Limb (tissue), 2 donors: ENCODE measurements around the gene ASB15.

Experiments
- DNase-seq, 2 donors: peaks; one replicate each; pipeline ENCODE4 v3.0.0-alpha.2; 2016; ENCODE audit errors: extremely low spot score in 2 of 2

Gene ASB15

GRCh38 chr7:123635551-123636359 lies 34.1 kb downstream of the ASB15 start:
- peak in 1 of 2 donors; percentile 38 for DNase-seq

DNA sequence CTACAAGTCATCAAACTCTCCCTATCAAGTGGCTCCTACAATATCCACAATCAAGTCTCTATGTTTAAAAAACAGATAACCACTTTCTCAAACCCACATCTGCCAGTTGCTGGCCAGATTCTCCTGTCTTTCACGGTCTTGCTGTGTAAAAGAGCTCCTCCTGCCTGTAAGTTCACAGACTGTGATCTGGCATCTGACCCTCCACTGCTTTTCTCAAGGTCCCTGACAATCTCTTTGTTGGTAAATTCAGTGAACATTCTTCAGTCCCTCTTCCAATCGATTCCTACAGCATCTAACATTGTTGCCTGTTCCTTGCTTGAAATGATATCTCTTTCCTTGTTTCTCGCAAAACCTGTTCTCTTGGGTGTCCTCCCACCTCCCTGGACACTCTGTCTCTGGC lies 35.6 kb downstream of the ASB15 start:
- DNase-seq, result no peak

GRCh38 chr7:123637878-123638277 lies 36.3 kb downstream of the ASB15 start:
- DNase-seq, result no peak

- no peak for DNase-seq
Observed at GRCh38 chr7:123639631-123640030, 38.0 kb downstream of the ASB15 start.

DNA sequence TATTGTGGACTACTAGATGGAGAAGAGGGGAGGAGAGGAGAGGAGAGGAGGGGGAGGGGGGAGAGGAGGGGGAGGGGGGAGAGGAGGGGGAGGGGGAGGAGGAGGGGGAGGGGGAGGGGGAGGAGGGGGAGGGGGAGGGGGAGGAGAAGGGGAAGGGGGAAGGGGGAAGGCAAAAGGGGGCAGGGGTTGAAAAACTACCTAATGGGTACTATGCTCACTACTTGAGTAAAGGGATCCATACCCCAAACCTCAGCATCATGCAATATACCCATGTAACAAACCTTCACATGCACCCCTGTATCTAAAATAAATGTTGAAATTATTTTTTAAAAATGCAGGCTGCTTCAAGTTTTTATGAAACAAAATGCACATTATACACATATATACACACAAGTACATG lies 39.0 kb downstream of the ASB15 start:
- no peak for DNase-seq

DNA sequence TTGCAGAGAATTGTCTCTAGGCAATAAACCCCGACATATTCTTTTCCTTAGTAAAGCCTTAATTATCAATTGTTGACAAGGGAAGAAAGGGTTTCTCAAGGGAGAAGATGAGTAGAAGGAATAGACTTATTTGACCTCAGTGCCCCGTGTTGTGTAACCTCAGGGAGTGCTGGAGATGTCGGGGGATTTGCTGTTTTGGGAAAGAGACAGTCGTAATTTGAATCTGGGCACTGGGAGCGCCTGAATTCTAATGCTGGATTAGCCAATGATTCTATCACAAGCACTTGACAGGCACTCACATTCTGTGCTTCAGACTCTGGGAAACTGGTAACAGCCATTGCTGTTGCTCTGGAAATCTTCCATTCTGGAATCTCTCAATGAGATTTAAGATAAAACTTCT lies 40.3 kb downstream of the ASB15 start:
- no peak for DNase-seq

GRCh38 chr7:123643495-123644441 lies 42.1 kb downstream of the ASB15 start:
- DNase-seq, result peak in 1 of 2 donors; percentile 16

- no peak for DNase-seq
Observed at GRCh38 chr7:123645516-123645915, 43.9 kb downstream of the ASB15 start.

DNA sequence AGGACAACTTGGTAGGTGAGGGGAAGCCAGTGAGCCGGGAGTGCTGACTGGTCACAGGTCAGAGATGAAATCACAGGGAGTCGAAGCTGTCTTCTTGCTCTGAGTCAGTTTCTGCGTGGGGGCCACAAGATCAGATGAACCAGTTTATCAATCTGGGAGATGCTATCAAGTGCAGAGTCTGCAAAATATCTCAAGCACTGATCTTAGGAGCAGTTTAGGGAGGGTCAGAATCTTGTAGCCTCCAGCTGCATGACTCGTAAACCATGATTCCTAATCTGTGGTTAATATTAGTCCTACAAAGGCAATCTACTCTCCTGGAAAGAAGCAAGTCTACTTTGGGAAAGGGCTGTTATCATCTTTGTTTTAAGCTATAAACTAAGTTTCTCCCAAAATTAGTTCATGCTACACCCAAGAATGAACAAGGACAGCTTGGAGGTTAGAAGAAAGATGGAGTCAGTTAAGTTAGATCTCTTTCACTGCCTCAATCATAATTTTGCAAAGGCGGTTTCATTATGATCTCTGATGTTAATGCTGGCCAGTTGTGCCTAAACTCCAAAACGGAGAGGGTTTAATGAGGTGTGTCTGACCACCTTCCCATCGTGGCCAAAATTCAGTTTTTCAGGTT lies 45.6 kb downstream of the ASB15 start:
- DNase-seq, result no peak

- DNase-seq, result no peak
Observed at GRCh38 chr7:123649964-123650363, 48.3 kb downstream of the ASB15 start.

DNA sequence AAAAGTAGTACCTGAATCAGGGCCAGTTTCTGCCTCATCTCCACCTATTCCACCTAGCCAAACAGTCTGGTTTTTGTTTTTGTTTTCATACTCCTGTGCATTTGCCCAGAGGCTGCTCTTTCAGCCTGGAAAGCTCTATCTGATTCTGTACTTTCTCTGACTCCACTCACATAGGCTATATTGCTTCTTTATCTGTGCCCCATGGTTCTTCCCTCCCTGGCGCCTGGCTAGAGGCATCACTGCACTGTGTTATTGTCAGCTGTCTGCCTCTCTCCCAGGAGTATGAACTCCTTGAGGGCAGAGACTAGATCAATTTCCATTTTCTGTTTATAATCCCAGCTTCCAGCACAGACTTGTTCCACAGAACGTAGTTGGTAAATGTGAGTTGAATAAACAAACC lies 49.0 kb downstream of the ASB15 start:
- DNase-seq, result no peak

- no peak for DNase-seq
Observed at GRCh38 chr7:123652406-123652805, 50.8 kb downstream of the ASB15 start.

GRCh38 chr7:123653162-123653561 lies 51.5 kb downstream of the ASB15 start:
- no peak for DNase-seq

GRCh38 chr7:123655614-123656013 lies 54.0 kb downstream of the ASB15 start, which contains the start of gene LMOD2:
LMOD2 (plus strand) TSS chr7:123655866; CDS start chr7:123655964, 98 bp downstream.
- DNase-seq, result no peak

- no peak for DNase-seq
Observed at GRCh38 chr7:123656544-123657303, 55.1 kb downstream of the ASB15 start.

GRCh38 chr7:123657304-123657685 lies 55.7 kb downstream of the ASB15 start:
- no peak for DNase-seq

DNA sequence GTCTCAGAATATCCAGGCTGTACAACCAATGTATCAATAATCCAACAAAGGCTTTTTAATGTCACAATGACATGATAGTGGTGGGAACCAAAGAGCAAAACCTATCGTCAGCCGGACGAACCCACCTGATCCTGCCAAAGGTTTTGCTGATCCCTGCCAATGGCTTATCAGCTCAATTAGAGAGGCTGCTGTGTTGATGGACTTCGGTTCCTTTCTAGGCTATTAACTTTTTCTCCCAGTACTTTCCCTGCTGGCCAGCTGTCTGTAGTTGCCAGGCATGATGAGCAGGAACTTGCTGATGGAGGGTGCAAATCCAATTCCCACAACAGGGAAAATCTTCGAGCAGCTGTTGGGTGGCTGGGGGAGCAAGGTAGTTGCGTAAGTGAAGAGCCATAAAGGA lies 56.4 kb downstream of the ASB15 start:
- no peak for DNase-seq

DNA sequence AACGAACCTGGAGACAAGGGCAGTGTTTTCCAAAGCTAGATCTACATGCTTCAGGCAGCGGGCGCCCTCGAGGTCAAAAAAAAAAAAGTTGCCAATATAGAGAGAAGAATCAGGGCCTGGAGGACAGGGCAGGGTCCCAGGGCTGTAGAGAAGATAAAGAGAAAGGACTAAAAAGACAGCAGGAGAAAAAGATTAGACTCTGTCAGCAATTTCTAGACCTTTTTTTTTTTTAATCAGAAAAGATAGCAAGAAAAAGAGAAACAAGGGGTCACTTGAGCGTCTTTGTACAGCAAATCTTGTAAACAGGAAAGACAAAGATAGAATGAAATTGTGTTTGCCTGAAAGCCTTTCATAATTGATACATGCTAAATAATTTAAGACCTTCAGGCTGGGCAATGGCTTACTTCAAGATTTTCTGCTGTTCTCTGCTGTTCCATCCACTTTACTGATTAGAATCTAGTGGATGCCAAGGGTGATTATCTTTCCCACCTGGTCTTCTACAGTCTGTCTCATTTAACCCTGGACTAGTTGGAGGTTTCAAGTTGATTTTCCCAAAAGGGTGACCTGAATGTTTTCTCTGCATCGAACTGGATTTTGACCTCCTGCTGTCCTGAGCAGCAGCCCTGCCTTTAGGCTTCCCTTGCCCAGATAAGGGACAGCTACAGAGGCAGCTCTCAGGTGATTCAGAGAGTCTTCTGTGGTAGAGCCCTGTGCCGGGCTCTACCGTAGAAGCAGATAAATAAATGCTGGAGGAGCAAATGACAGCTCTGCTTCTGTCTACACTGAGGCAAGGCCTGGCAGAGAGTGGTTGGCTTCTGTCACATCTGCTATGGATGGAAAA lies 59.1 kb downstream of the ASB15 start:
- no peak for DNase-seq

- DNase-seq, result no peak
Observed at GRCh38 chr7:123661765-123662164, 60.1 kb downstream of the ASB15 start.

- DNase-seq, result no peak
Observed at GRCh38 chr7:123662293-123662692, 60.7 kb downstream of the ASB15 start.
